Islet of Langerhans (tissue), 1 donor: Measurements from ENCODE around the gene PRAMEF17.
"Not testable (repeated sequence)": the region's sequence is repeated elsewhere in the genome, so short reads cannot be mapped to it uniquely, and the experiment has no call there.

Source experiments
- FAIRE-seq: peaks from one replicate; lab custom pipeline; 2011; peaks lifted over from hg19 to GRCh38; lab: Jason Lieb, UNC

Gene PRAMEF17

GRCh38 chr1:13389332-13389731 lies at the start of gene PRAMEF17:
Gene PRAMEF17, plus strand, starts transcription at chr1:13389632. Its CDS starts 26 bp downstream, at chr1:13389658.
- FAIRE-seq = not testable (repeated sequence)

GRCh38 chr1:13342496-13342895 lies 46.9 kb upstream of the PRAMEF17 start:
- FAIRE-seq = not testable (repeated sequence)

- not testable (repeated sequence) for FAIRE-seq
Measured at GRCh38 chr1:13347034-13347433, 42.4 kb upstream of the PRAMEF17 start, which contains the start of gene PRAMEF14. Gene PRAMEF14, minus strand, starts transcription at chr1:13347134. Its CDS starts 1,820 bp downstream, at chr1:13345314.

GRCh38 chr1:13353476-13353875 lies 36.0 kb upstream of the PRAMEF17 start:
- not testable (repeated sequence) for FAIRE-seq

- not testable (repeated sequence) for FAIRE-seq
Measured at GRCh38 chr1:13354475-13354874, 35.0 kb upstream of the PRAMEF17 start.

- FAIRE-seq = not testable (repeated sequence)
Measured at GRCh38 chr1:13356774-13357173, 32.7 kb upstream of the PRAMEF17 start.

GRCh38 chr1:13362364-13362763 lies 27.1 kb upstream of the PRAMEF17 start:
- not testable (repeated sequence) for FAIRE-seq

GRCh38 chr1:13364928-13365327 lies 24.5 kb upstream of the PRAMEF17 start:
- FAIRE-seq = not testable (repeated sequence)

- FAIRE-seq = not testable (repeated sequence)
Measured at GRCh38 chr1:13366536-13366935, 22.9 kb upstream of the PRAMEF17 start.

- FAIRE-seq = not testable (repeated sequence)
Measured at GRCh38 chr1:13368544-13368943, 20.9 kb upstream of the PRAMEF17 start.

- FAIRE-seq = not testable (repeated sequence)
Measured at GRCh38 chr1:13378983-13379382, 10.4 kb upstream of the PRAMEF17 start.

- FAIRE-seq = not testable (repeated sequence)
Measured at GRCh38 chr1:13380380-13380779, 9.1 kb upstream of the PRAMEF17 start.

GRCh38 chr1:13393004-13393403 lies 3.6 kb downstream of the PRAMEF17 start:
- FAIRE-seq = not testable (repeated sequence)

- not testable (repeated sequence) for FAIRE-seq
Measured at GRCh38 chr1:13394761-13395160, 5.3 kb downstream of the PRAMEF17 start.

GRCh38 chr1:13395311-13395710 lies 5.9 kb downstream of the PRAMEF17 start:
- not testable (repeated sequence) for FAIRE-seq

- FAIRE-seq = no peak
Measured at GRCh38 chr1:13407811-13408210, 18.4 kb downstream of the PRAMEF17 start.

GRCh38 chr1:13410150-13410549 lies 20.7 kb downstream of the PRAMEF17 start, which contains the start of gene PRAMEF20:
Gene PRAMEF20, plus strand, starts transcription at chr1:13410450. Its CDS starts 5,905 bp downstream, at chr1:13416355.
- not testable (repeated sequence) for FAIRE-seq

GRCh38 chr1:13430495-13430894 lies 41.1 kb downstream of the PRAMEF17 start:
- no peak for FAIRE-seq

- no peak for FAIRE-seq
Measured at GRCh38 chr1:13432251-13432650, 42.8 kb downstream of the PRAMEF17 start.

- FAIRE-seq = not testable (repeated sequence)
Measured at GRCh38 chr1:13433694-13434358, 44.4 kb downstream of the PRAMEF17 start.

GRCh38 chr1:13435458-13435857 lies 46.0 kb downstream of the PRAMEF17 start:
- no peak for FAIRE-seq

GRCh38 chr1:13439104-13439783 lies 49.8 kb downstream of the PRAMEF17 start:
- not testable (repeated sequence) for FAIRE-seq
